Measurements from ENCODE around the gene CDY1.
"Not testable (repeated sequence)": the region's sequence is repeated elsewhere in the genome, so short reads cannot be mapped to it uniquely, and the experiment has no call there.

Gene CDY1, protein sequence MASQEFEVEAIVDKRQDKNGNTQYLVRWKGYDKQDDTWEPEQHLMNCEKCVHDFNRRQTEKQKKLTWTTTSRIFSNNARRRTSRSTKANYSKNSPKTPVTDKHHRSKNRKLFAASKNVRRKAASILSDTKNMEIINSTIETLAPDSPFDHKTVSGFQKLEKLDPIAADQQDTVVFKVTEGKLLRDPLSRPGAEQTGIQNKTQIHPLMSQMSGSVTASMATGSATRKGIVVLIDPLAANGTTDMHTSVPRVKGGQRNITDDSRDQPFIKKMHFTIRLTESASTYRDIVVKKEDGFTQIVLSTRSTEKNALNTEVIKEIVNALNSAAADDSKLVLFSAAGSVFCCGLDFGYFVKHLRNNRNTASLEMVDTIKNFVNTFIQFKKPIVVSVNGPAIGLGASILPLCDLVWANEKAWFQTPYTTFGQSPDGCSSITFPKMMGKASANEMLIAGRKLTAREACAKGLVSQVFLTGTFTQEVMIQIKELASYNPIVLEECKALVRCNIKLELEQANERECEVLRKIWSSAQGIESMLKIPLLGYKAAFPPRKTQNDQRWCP

DNA sequence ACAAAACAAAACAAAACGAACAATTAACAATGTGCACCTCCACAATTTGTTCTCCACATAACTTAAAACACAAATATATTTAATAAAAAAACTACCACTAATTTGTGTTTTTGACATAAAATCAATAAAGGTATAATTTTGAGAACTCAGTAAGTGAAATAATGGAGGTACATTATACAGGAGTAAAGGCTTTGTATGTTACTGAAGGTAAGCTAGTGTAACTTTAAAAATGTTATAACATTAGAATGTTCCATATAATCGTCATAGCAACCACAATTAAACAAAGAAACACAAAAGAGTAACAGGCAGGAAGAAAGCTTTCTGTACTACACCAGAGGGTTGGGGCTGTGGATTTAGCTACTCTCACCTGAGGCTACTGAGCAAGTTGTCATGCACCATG is at the start of gene CDY1:
CDY1 (plus strand) TSS at position 301 of the 400 bp plus-strand sequence. CDS start 326 bp downstream, outside the sequence.
- not testable (repeated sequence) for DNase-seq (ENCODE audit: low read depth); H3K9ac ChIP-seq (ENCODE audit: low read length); H3K4me3 ChIP-seq (ENCODE audit: low read length); H3K4me1 ChIP-seq (ENCODE audit: control insufficient read depth, insufficient read depth, low read length); H3K9me3 ChIP-seq (ENCODE audit: control insufficient read depth, low read length); H3K27me3 ChIP-seq (replicated peaks; ENCODE audit: control insufficient read depth, insufficient read depth, low read length); H3K36me3 ChIP-seq (ENCODE audit: control insufficient read depth, insufficient read depth, low read length, severe bottlenecking)

DNA sequence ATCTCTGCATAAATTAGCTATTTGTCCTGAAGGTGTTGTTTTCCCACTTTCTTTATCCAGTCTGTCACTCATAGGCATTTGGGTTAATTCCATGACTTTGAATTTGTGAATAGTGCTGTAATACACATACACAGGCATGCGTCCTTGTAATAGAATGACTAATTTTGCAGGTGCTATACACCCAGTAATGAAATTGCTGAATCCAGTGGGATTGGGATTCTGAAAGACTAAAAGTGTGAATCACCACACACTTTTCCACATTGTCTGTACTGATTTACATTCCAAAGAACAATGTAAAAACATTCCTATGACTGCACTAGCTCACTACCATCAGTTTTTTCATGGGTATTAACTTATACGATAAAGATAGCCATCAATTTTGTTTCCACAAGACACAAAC is 28.6 kb upstream of the CDY1 start:
- not testable (repeated sequence) for H3K27me3 ChIP-seq (replicated peaks; ENCODE audit: control insufficient read depth, insufficient read depth, low read length); H3K4me3 ChIP-seq (ENCODE audit: low read length); H3K36me3 ChIP-seq (ENCODE audit: control insufficient read depth, insufficient read depth, low read length, severe bottlenecking); H3K4me1 ChIP-seq (ENCODE audit: control insufficient read depth, insufficient read depth, low read length); H3K9ac ChIP-seq (ENCODE audit: low read length); DNase-seq (ENCODE audit: low read depth); H3K9me3 ChIP-seq (ENCODE audit: control insufficient read depth, low read length)

DNA sequence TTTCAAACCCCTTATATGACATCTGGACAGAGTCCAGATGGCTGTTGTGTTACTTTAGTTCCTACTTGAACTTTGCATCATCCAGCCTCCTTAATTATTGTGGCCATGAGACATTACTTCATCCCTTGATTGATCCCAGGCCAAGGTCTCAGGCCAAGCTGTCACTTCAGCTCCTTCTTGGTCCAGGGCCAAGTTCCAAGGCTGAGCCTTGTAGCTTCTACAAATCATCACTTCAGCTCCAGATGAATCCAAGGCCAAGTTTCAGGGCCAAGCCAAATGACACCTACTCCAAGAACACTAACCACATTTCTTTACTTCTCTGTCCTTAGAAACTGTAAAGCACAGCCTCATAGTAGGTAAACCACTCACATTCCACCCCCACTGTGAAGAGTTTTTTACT is 1.7 kb upstream of the CDY1 start:
- H3K4me1 ChIP-seq (ENCODE audit: control insufficient read depth, insufficient read depth, low read length); H3K36me3 ChIP-seq (ENCODE audit: control insufficient read depth, insufficient read depth, low read length, severe bottlenecking): not testable (repeated sequence)

DNA sequence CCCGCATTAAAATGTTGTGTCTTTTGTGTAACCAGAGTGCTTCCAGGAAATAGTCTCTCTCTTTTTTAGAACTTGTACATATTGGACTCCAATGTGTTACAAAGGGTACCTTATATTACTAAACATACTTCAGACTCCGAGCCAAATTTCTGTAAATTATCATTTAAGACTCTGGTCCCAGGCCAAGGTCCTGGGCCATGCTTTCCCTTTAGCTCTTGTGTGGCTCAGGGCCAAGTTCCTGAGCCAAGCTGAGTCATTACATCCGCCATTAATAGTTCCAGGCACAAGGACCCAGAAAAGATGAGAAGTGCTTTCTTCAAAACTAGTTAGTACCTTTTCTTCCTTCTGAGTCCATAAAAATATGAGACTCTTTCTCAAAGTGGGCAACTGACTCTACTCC is 4.6 kb downstream of the CDY1 start:
- not testable (repeated sequence) for H3K9me3 ChIP-seq (ENCODE audit: control insufficient read depth, low read length); H3K4me3 ChIP-seq (ENCODE audit: low read length); DNase-seq (ENCODE audit: low read depth); H3K36me3 ChIP-seq (ENCODE audit: control insufficient read depth, insufficient read depth, low read length, severe bottlenecking); H3K9ac ChIP-seq (ENCODE audit: low read length); H3K27me3 ChIP-seq (replicated peaks; ENCODE audit: control insufficient read depth, insufficient read depth, low read length); H3K4me1 ChIP-seq (ENCODE audit: control insufficient read depth, insufficient read depth, low read length)

More for the DNA sequence above, 1.7 kb upstream of the CDY1 start:
- H3K4me3 ChIP-seq (ENCODE audit: low read length); DNase-seq (ENCODE audit: low read depth); H3K9ac ChIP-seq (ENCODE audit: low read length); H3K27me3 ChIP-seq (replicated peaks; ENCODE audit: control insufficient read depth, insufficient read depth, low read length); H3K9me3 ChIP-seq (ENCODE audit: control insufficient read depth, low read length): not testable (repeated sequence)

DNA sequence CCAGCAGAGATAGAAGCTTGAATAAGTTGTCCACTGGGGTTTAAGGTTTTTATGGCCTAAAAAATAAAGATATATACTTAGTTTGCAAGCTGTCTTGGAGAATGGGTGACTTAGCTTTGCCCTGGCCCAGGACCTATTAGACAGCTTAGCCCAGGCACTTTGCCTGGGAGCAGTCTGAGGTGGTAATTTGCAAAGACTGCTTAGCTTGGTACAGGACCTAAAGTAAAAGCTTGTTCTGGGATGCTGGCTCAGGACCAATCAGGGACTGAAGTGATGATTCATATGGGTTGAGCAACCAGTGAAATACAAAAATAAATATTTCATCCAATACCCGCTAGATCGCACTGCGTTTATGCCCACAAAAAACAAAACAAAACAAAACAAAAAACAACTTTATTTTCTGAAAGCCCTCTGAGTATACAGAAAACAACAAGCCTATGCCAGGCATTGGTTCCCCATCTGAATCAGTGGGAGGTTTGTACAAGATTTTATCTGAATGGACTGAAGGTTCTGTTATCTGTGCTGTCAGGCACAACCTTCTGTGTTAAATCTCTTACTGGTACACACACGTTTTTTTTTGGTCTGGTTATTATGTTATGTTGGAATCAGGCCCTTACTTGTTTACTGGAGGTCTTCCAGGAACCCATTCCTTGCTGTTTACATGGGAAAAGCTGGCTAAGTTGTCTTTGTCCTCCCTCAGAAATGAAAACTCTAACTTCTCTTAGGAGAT is 8.6 kb downstream of the CDY1 start:
- H3K4me3 ChIP-seq (ENCODE audit: low read length); H3K27me3 ChIP-seq (replicated peaks; ENCODE audit: control insufficient read depth, insufficient read depth, low read length); H3K9ac ChIP-seq (ENCODE audit: low read length); H3K4me1 ChIP-seq (ENCODE audit: control insufficient read depth, insufficient read depth, low read length); H3K36me3 ChIP-seq (ENCODE audit: control insufficient read depth, insufficient read depth, low read length, severe bottlenecking); DNase-seq (ENCODE audit: low read depth); H3K9me3 ChIP-seq (ENCODE audit: control insufficient read depth, low read length): not testable (repeated sequence)

DNA sequence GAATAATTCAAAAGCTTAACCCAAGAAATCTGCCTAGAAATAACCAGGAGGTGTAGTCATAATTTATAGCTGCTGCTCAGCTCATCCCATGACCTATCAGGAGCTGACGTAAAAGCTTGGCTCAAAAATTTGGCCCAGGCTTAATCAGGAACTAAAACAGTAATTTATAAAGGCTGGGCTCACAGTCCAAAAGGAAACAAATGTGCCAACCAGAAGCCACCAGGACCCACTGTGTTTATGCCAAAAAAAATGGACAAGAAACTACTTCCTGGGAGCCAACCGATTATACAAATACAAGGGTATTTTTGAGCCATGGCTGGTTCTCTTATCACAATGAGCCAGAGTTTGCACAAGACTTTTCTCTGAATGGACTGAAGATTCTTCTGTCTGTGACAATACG is 17.9 kb downstream of the CDY1 start:
- DNase-seq (ENCODE audit: low read depth); H3K4me3 ChIP-seq (ENCODE audit: low read length); H3K9ac ChIP-seq (ENCODE audit: low read length): not testable (repeated sequence)

DNA sequence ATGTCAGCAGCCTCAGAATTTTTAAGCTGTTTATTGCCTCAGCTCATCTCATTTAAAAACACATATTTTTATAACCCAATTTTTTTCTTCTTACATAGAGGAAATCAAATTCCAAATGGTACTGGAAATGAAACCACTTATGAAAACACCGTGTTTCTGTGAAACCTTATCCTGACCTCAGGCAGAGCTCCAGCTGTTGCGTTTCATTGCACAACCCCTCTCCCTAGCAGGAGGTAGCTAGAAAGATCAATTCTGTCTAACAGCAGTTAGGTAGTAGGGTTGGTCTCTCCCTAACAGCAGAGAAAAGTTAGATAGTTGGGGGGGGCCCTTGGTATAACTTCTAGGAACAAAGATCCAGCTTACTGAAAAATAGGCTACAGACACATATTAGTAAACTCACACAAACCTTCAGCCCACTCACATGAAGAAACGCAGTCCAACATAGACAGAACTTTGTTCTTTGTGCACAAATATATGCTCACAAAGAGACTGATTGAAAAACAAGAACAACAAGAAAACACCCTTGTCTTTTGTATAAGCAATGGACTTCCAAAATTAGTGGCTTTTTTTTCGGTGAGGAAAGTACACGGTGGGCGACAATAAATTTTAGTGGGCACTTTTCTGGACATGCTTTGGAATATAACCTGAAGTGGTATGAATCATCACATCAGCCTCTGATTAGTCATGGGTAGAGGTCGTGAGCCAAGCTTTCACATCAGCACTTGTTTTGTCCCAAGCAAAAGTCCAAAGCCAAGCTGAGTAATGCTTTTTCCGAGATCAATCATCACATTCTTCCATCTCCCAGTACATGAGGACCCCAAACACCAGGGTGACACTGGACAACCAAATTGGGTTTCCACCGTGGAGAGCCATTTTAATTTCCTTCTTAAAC is 21.4 kb downstream of the CDY1 start:
- H3K4me1 ChIP-seq (ENCODE audit: control insufficient read depth, insufficient read depth, low read length); H3K36me3 ChIP-seq (ENCODE audit: control insufficient read depth, insufficient read depth, low read length, severe bottlenecking); H3K9ac ChIP-seq (ENCODE audit: low read length); H3K27me3 ChIP-seq (replicated peaks; ENCODE audit: control insufficient read depth, insufficient read depth, low read length); DNase-seq (ENCODE audit: low read depth); H3K4me3 ChIP-seq (ENCODE audit: low read length); H3K9me3 ChIP-seq (ENCODE audit: control insufficient read depth, low read length): not testable (repeated sequence)

More for the DNA sequence above, 17.9 kb downstream of the CDY1 start:
- H3K9me3 ChIP-seq (ENCODE audit: control insufficient read depth, low read length); H3K4me1 ChIP-seq (ENCODE audit: control insufficient read depth, insufficient read depth, low read length); H3K36me3 ChIP-seq (ENCODE audit: control insufficient read depth, insufficient read depth, low read length, severe bottlenecking); H3K27me3 ChIP-seq (replicated peaks; ENCODE audit: control insufficient read depth, insufficient read depth, low read length): not testable (repeated sequence)

Measured in adipocyte (in vitro differentiated cells).